ENCODE measurements around the gene BCLAF1. TPM values are rescaled to one million over a fixed set of nuclear protein-coding genes. Genes with fewer than 3 reads are reported as not detected.

Gene BCLAF1
- total RNA-seq, 1 experiment from 2014 or later = 159 TPM

GRCh38 chr6:136208783-136209182 lies 80.9 kb downstream of the BCLAF1 start:
- 0 out of 2 replicates have a peak, but pooled peaks have one; percentile 34 for ATAC-seq
- Histone ChIP-seq H3K4me3 (replicated peaks in 1 of 2; ENCODE audit: low read depth in 1 of 2, low read length in 2 of 2) (no peak overlapping the region), H3K9me2 (ENCODE audit: insufficient read depth) (no peaks in the 10 kb centered on the region), H3K4me2 (ENCODE audit: low read length) (no peak overlapping the region), H3K9ac (ENCODE audit: low read length) (no peak overlapping the region), H3K27ac (ENCODE audit: low read depth, low read length) (no peak overlapping the region), H3K79me2 (ENCODE audit: insufficient read depth, low read length) (no peaks in the 10 kb centered on the region), H2AFZ (ENCODE audit: low read depth, low read length, poor library complexity, severe bottlenecking) (no peak overlapping the region), H4K20me1 (ENCODE audit: insufficient read depth) (no peaks in the 10 kb centered on the region), H3K27me3 (ENCODE audit: insufficient read depth, low read length) (no peaks in the 10 kb centered on the region), H3K4me1 (ENCODE audit: control insufficient read depth in 1 of 2, insufficient read depth in 2 of 2, low read length in 2 of 2) (no peaks in the 10 kb centered on the region), H3K9me3 (ENCODE audit: control insufficient read depth in 1 of 2, insufficient read depth in 1 of 2, low read depth in 1 of 2, low read length in 2 of 2) (no peaks in the 10 kb centered on the region), H3K36me3 (ENCODE audit: control insufficient read depth in 1 of 2, insufficient read depth in 2 of 2, low read length in 2 of 2) (no peaks in the 10 kb centered on the region)
- DNase-seq (ENCODE audit: low read depth, low spot score) = no peak
- BruUV-seq (replicated peaks) = no TSS peak
- TF ChIP-seq JUND (IDR thresholded peaks at IDR 0.05) = no peak
- TF ChIP-seq RAD21 (IDR thresholded peaks at IDR 0.05; ENCODE audit: low read depth) = 0 out of 2 replicates have a peak, but pooled peaks have one; percentile 29
- peak; percentile 24 to 50 (median 33); a peak in 4 of 6 replicates for TF ChIP-seq CTCF (IDR thresholded peaks at IDR 0.05 in 2 of 3, conservative IDR thresholded peaks at IDR 0.05 in 1 of 3; ENCODE audit: borderline replicate concordance in 1 of 3, insufficient read depth in 1 of 3, low read depth in 2 of 3, low read length in 2 of 3)
- CTCF ChIA-PET = interaction anchor here (0.7 to 1.3 kb wide), 2 partner anchors 20 to 177 kb away, joined by 3 read pairs; no protein-coding TSS in a partner anchor
- intact Hi-C loops (cut with micrococcal nuclease) = no loop called here
- POLR2A ChIA-PET = no interaction called here
- RAD21 ChIA-PET (ENCODE audit: low non-redundant PET in 1 of 2, low total read pairs in 2 of 2, uncharacterized antibody in 2 of 2, unreplicated experiment in 2 of 2) = no interaction called here

Other genes with a start within 250 kb of the BCLAF1 start
- 13.2 TPM for gene MTFR2, start 39.5 kb downstream of the BCLAF1 start, total RNA-seq (2021; ENCODE audit: unreplicated experiment)

Measured in HCT116 (cell line).